HepG2 (cell line): ENCODE data around the gene C1QTNF1. TPM values are rescaled to one million over a fixed set of nuclear protein-coding genes. Genes with fewer than 3 reads are reported as not detected.

ENCODE experiments used
- ATAC-seq: fragments of 200-7000 bp; cut with Tn5 transposase; 3 replicates; pipeline ENCODE4 v1.9.1; 2020; ENCODE audit warnings: mild to moderate bottlenecking, moderate library complexity
- BruUV-seq: library from RNA; stranded (reverse); fragments of 400-500 nt; replicated peaks from 2 replicates; lab custom pipeline; 2021; lab: Mats Ljungman, UMichigan
- CTCF ChIA-PET: fragments of 300-600 bp; formaldehyde crosslinking; extraction: SDS; loops from one replicate; lab custom pipeline; 2021; ENCODE audit warnings: low total read pairs, inconsistent platforms, low intra/inter-chr PET ratio; lab: Yijun Ruan, JAX
- POLR2A ChIA-PET: fragments of 350-600 bp; sonication (Branson Sonifier 250); formaldehyde crosslinking; loops from one replicate; lab custom pipeline; 2020; ENCODE audit warnings: antibody characterized with exemption, inconsistent platforms; lab: Yijun Ruan, JAX
- DNase-seq: peaks from one replicate; pipeline ENCODE4 v3.0.0-alpha.2; 2015; ENCODE audit warnings: low spot score
- FAIRE-seq: peaks from 3 replicates; lab custom pipeline; 2011; peaks lifted over from hg19 to GRCh38; lab: Jason Lieb, UNC
- H2AFZ ChIP-seq: one replicate; pipeline ENCODE4 v1.6.1; 2011; ENCODE audit warnings: low read length, inconsistent platforms
- H3K27ac ChIP-seq: fragments of 300-600 bp; 3 replicates; pipeline ENCODE4 v1.8.0; 2011; ENCODE audit warnings: mixed run types, mild to moderate bottlenecking, mixed read lengths, low read length, inconsistent platforms; ENCODE audit not compliant: insufficient read depth; ENCODE audit errors: extremely low read length
- H3K27me3 ChIP-seq, 2 experiments: fragments of 200-600 bp in 1 of 2; 2 replicates in 1 of 2; 3 replicates in 1 of 2; pipeline versions ENCODE4 v1.6.0 to v1.8.0; 2011; ENCODE audit warnings: low read length in 2 of 2, mild to moderate bottlenecking in 2 of 2, moderate library complexity in 2 of 2, inconsistent platforms in 1 of 2; ENCODE audit not compliant: insufficient read depth in 2 of 2, control insufficient read depth in 1 of 2
- H3K36me3 ChIP-seq, 2 experiments: fragments of 200-600 bp in 1 of 2; replicated peaks in 1 of 2; 2 replicates in 1 of 2; 3 replicates in 1 of 2; pipeline versions ENCODE4 v1.5.1 to v1.8.0; 2011; ENCODE audit warnings: low read length in 2 of 2, inconsistent platforms in 1 of 2; ENCODE audit not compliant: insufficient read depth in 2 of 2, control insufficient read depth in 1 of 2
- H3K4me1 ChIP-seq: 2 replicates; pipeline ENCODE4 v1.5.1; 2012; ENCODE audit warnings: low read length, inconsistent platforms; ENCODE audit not compliant: insufficient read depth
- H3K4me2 ChIP-seq: 2 replicates; pipeline ENCODE4 v1.6.0; 2011; ENCODE audit warnings: low read depth, low read length, inconsistent platforms
- H3K4me3 ChIP-seq, 3 experiments: fragments of 200-600 bp in 1 of 3; sonication (generic), shearing (Covaris generic) in 1 of 3; replicated peaks in 1 of 3; 2 replicates each; pipeline ENCODE4 v1.5.1; 2011 to 2016; ENCODE audit warnings: low read length in 3 of 3, inconsistent platforms in 2 of 3, low read depth in 2 of 3, mild to moderate bottlenecking in 2 of 3, control low read depth in 1 of 3, mixed read lengths in 1 of 3; ENCODE audit not compliant: insufficient read depth in 1 of 3
- H3K79me2 ChIP-seq: one replicate; pipeline ENCODE4 v1.6.1; 2011; ENCODE audit warnings: low read length, inconsistent platforms; ENCODE audit not compliant: insufficient read depth
- H3K9ac ChIP-seq: 2 replicates; pipeline ENCODE4 v1.6.0; 2011; ENCODE audit warnings: mild to moderate bottlenecking, low read depth, low read length, inconsistent platforms; ENCODE audit not compliant: insufficient read depth
- H3K9me3 ChIP-seq: 2 replicates; pipeline ENCODE4 v1.5.1; 2012; ENCODE audit warnings: mild to moderate bottlenecking, low read length
- H4K20me1 ChIP-seq: 2 replicates; pipeline ENCODE4 v1.6.0; 2011; ENCODE audit warnings: inconsistent platforms, mild to moderate bottlenecking, low read length, moderate library complexity; ENCODE audit not compliant: insufficient read depth
- AGO2 ChIP-seq: fragments of 200-400 bp; formaldehyde crosslinking; optimal IDR thresholded peaks from 2 replicates; pipeline ENCODE3; 2017; ENCODE audit warnings: mild to moderate bottlenecking, low read depth, low read length, moderate library complexity
- BCL3 ChIP-seq: sonication (generic); formaldehyde crosslinking; IDR thresholded peaks from 2 replicates; pipeline ENCODE4 v1.5.1; 2020; ENCODE audit warnings: mild to moderate bottlenecking, missing genetic modification reagents, moderate library complexity
- KDM3A ChIP-seq: IDR thresholded peaks from 2 replicates; pipeline ENCODE4 v1.6.1; 2018; ENCODE audit warnings: low read depth, missing compliant biosample characterization
- LBX2 ChIP-seq: sonication (generic); formaldehyde crosslinking; IDR thresholded peaks from 2 replicates; pipeline ENCODE4 v1.5.0; 2020; ENCODE audit warnings: missing genetic modification reagents, mild to moderate bottlenecking, borderline replicate concordance
- NR2C2 ChIP-seq: sonication (generic); formaldehyde crosslinking; IDR thresholded peaks from 2 replicates; pipeline ENCODE4 v1.4.0; 2020; ENCODE audit warnings: missing genetic modification reagents, mild to moderate bottlenecking, moderate library complexity, borderline replicate concordance
- RAD21 ChIP-seq: fragments of 450-650 bp; formaldehyde crosslinking; IDR thresholded peaks from 2 replicates; pipeline ENCODE4 v1.5.0; 2020; ENCODE audit warnings: mild to moderate bottlenecking
- SP1 ChIP-seq, 2 experiments: fragments of 450-650 bp in 1 of 2; sonication (generic) in 1 of 2; formaldehyde crosslinking in 1 of 2; IDR thresholded peaks; 2 replicates each; pipeline versions ENCODE4 v1.4.0 to v1.6.1; 2016 to 2020; ENCODE audit warnings: missing genetic modification reagents in 1 of 2
- WGBS: methylation state at CpG from one replicate; pipeline ENCODE4 v1.1.6; 2017; ENCODE audit warnings: low lambda C conversion rate; 5-methylcytosine and 5-hydroxymethylcytosine counted together
- in situ Hi-C: cut with HindIII; loops from 2 replicates; pipeline ENCODE4 v1.10.0; 2017; ENCODE audit warnings: low pct_unique_long_range_greater_than_20kb; ENCODE audit not compliant: extremely low pct_ligation_motif_present
- intact Hi-C: fragments of 100-400 bp; cut with micrococcal nuclease; formaldehyde crosslinking; loops from one replicate; pipeline ENCODE4 v1.10.0; 2022; ENCODE audit not compliant: unreplicated experiment
- polyA plus RNA-seq, 8 experiments: library from polyadenylated mRNA; depleted of rRNA in 3 of 8; stranded (reverse) in 7 of 8; unstranded in 1 of 8; fragments of >200 nt; fragmentation: Illumina TruSeq in 4 of 8; extraction: Trizol in 4 of 8; gene quantifications; 2 replicates each; pipeline versions ENCODE4 v1.2.1 to v1.2.3, GENCODE V29; 2011 to 2016; ENCODE audit warnings: low read depth in 4 of 8, missing spikeins in 1 of 8, mixed read lengths in 1 of 8; ENCODE audit not compliant: insufficient read depth in 1 of 8
- total RNA-seq, 5 experiments: library from RNA; depleted of rRNA; stranded (reverse); fragments of >200 nt; fragmentation: Illumina TruSeq; extraction: Trizol; gene quantifications; 2 replicates each; pipeline ENCODE4 v1.2.3, GENCODE V29; 2016; ENCODE audit warnings: low read depth in 1 of 5

Gene C1QTNF1
- total and polyA plus RNA-seq, 2 of the 13 experiments (the other 11 are each of a cell fraction or from before 2014, with no cell fraction given), result 0.18 to 0.86 TPM

- TF ChIP-seq RAD21 (CRISPR knock-in tag), result 0 out of 2 replicates have a peak, but pooled peaks have one; percentile 9
Observed at GRCh38 chr17:78974635-78975591, 49.1 kb upstream of the C1QTNF1 start (continued).

GRCh38 chr17:78976907-78977680 lies 46.9 kb upstream of the C1QTNF1 start:
- H4K20me1 ChIP-seq, result peaks cover 14% of the 10 kb centered on the region; the same call in 1 of the 2 replicates
- H3K9me3 ChIP-seq, result no peaks in the 10 kb centered on the region
- H3K4me3 ChIP-seq, result no peak overlapping the region
- POLR2A ChIA-PET, result interaction anchor here (0.9 to 1.5 kb wide), 3 partner anchors 10 to 15 kb away, joined by 3 to 7 read pairs (median 4); no protein-coding TSS in a partner anchor
- in situ Hi-C loops, result no loop called here
- DNase-seq (no peak), FAIRE-seq (no peak), ATAC-seq (no peak)
- peaks cover 9 to 44% of the 10 kb centered on the region in 2 experiments for H3K36me3 ChIP-seq
- TF ChIP-seq SP1 (IDR thresholded peaks at IDR 0.05), result no peak
- TF ChIP-seq SP1 (CRISPR knock-in tag; IDR thresholded peaks at IDR 0.05), result no peak
- TF ChIP-seq BCL3 (CRISPR knock-in tag), result no peak
- TF ChIP-seq LBX2, result no peak
- peak; percentile 62 for TF ChIP-seq AGO2
- no peak for TF ChIP-seq NR2C2 (CRISPR knock-in tag)
- no peak for TF ChIP-seq KDM3A (CRISPR knock-in tag)
- intact Hi-C loops, result no loop called here
- no peak overlapping the region for H2AFZ ChIP-seq
- peaks cover 23% of the 10 kb centered on the region for H3K79me2 ChIP-seq
- CTCF ChIA-PET, result no interaction called here
- no peak overlapping the region for H3K27ac ChIP-seq
- no peak overlapping the region for H3K9ac ChIP-seq
- H3K4me1 ChIP-seq, result peaks cover 57% of the 10 kb centered on the region
- peak overlapping the region; percentile 96 for H3K4me2 ChIP-seq
- no TSS peak for BruUV-seq
- no peaks in the 10 kb centered on the region; a peak in 1 of 5 replicates for H3K27me3 ChIP-seq
- 96% methylated on average over 12 of the region's 20 CpGs for WGBS
